ENCODE results near the gene TMEM179B.

DNA sequence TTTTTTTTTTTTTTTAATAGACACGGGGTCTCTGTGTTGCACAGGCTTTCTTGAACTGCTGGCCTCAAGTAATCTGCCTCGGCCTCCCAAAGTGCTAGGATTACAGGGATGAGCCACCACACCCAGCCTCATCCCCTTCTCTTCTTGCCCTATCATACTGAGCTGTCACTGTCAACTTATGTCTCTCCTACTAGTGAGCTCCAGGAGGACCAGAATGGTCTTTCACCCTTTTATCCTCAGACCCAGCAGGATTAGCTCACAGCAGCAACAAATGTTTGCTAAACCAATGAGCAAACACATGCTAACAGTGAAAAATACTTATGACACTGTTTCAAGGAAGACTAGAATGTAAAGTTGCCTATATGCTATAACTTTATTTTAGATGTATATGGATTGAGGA lies 24.5 kb downstream of the TMEM179B start:
- TF ChIP-seq POLR2AphosphoS5 (IDR thresholded peaks at IDR 0.05; ENCODE audit: low read depth, low read length) = no peak
- TF ChIP-seq POLR2A (IDR thresholded peaks at IDR 0.05; ENCODE audit: low read depth, low read length) = no peak

Measured in GM12892 (cell line).